Measurements from ENCODE around the gene LGALS3BP.
A peak's percentile ranks its signal among the peaks of the same experiment; 100 is the strongest.
"Not testable (repeated sequence)": the region's sequence is repeated elsewhere in the genome, so short reads cannot be mapped to it uniquely, and the experiment has no call there.

LGALS3BP gene

GRCh38 chr17:79021929-79022328 is 42.2 kb upstream of the LGALS3BP start:
- H3K27me3 Mint-ChIP-seq: peaks cover 34 to 51% of the 10 kb centered on the region in 2 donors
- ATAC-seq (replicated peaks); DNase-seq; H3K4me3 Mint-ChIP-seq; H3K36me3 Mint-ChIP-seq (ENCODE audit: insufficient read depth); H3K27ac Mint-ChIP-seq; H3K9me3 Mint-ChIP-seq: not testable (repeated sequence)
- H3K4me1 Mint-ChIP-seq (ENCODE audit: low read depth in 2 of 2): peaks cover 9 to 12% of the 10 kb centered on the region in 2 donors

GRCh38 chr17:79020631-79021301 is 41.0 kb upstream of the LGALS3BP start:
- peaks cover 3% of the 10 kb centered on the region for H3K36me3 Mint-ChIP-seq (ENCODE audit: insufficient read depth)
- no peak overlapping the region for H3K27ac Mint-ChIP-seq
- peaks cover 9 to 12% of the 10 kb centered on the region in 2 donors for H3K4me1 Mint-ChIP-seq (ENCODE audit: low read depth in 2 of 2)
- peaks cover 32 to 49% of the 10 kb centered on the region in 2 donors for H3K27me3 Mint-ChIP-seq
- no peaks in the 10 kb centered on the region for H3K9me3 Mint-ChIP-seq
- no peak overlapping the region for H3K4me3 Mint-ChIP-seq
- ATAC-seq (replicated peaks) (no peak), DNase-seq (no peak)

GRCh38 chr17:79019632-79020584 is 40.2 kb upstream of the LGALS3BP start:
- Mint-ChIP-seq H3K9me3 (no peaks in the 10 kb centered on the region), H3K4me3 (no peak overlapping the region), H3K36me3 (ENCODE audit: insufficient read depth) (peaks cover 3% of the 10 kb centered on the region), H3K4me1 (ENCODE audit: low read depth in 2 of 2) (peaks cover 9% of the 10 kb centered on the region in 2 donors), H3K27ac (no peak overlapping the region), H3K27me3 (peaks cover 25 to 41% of the 10 kb centered on the region in 2 donors)
- DNase-seq: peak; percentile 33 to 47 (median 35)
- ATAC-seq (replicated peaks): peak; percentile 43

GRCh38 chr17:79019261-79019631 is 39.5 kb upstream of the LGALS3BP start:
- no peak for ATAC-seq (replicated peaks)
- Mint-ChIP-seq H3K9me3 (no peaks in the 10 kb centered on the region), H3K4me3 (no peak overlapping the region), H3K4me1 (ENCODE audit: low read depth in 2 of 2) (peaks cover 3 to 5% of the 10 kb centered on the region in 2 donors), H3K36me3 (ENCODE audit: insufficient read depth) (peaks cover 3% of the 10 kb centered on the region), H3K27me3 (peaks cover 24 to 36% of the 10 kb centered on the region in 2 donors), H3K27ac (no peak overlapping the region)
- no peak for DNase-seq

DNA sequence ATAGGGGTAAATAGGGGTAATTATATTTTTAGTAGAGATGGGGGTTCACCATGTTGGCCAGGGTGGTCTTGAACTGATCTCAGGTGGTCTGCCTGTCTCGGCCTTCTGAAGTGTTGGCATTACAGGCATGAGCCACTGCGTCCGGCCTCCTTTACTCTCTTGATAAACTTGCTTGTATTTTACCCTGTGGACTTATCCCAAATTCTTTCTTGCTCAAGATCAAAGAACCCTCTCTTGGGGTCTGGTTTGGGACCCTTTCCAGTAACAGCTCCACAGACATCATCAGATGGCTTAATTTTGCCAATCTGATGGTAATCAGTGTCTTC is 38.6 kb upstream of the LGALS3BP start:
- H3K27ac Mint-ChIP-seq: no peak overlapping the region
- peaks cover 3% of the 10 kb centered on the region for H3K36me3 Mint-ChIP-seq (ENCODE audit: insufficient read depth)
- peaks cover 0 to 2% of the 10 kb centered on the region in 2 donors for H3K4me1 Mint-ChIP-seq (ENCODE audit: low read depth in 2 of 2)
- DNase-seq (no peak), ATAC-seq (replicated peaks) (no peak)
- peaks cover 25 to 30% of the 10 kb centered on the region in 2 donors for H3K27me3 Mint-ChIP-seq
- no peak overlapping the region for H3K4me3 Mint-ChIP-seq
- no peaks in the 10 kb centered on the region for H3K9me3 Mint-ChIP-seq

- ATAC-seq (replicated peaks) (no peak), DNase-seq (no peak)
- Mint-ChIP-seq H3K4me1 (ENCODE audit: low read depth in 2 of 2) (peaks cover 0 to under 1% of the 10 kb centered on the region in 2 donors), H3K36me3 (ENCODE audit: insufficient read depth) (peaks cover 3% of the 10 kb centered on the region), H3K27ac (no peak overlapping the region), H3K9me3 (no peaks in the 10 kb centered on the region), H3K27me3 (peaks cover 31 to 36% of the 10 kb centered on the region in 2 donors), H3K4me3 (no peak overlapping the region)
These were observed 38.0 kb upstream of the LGALS3BP start for GRCh38 chr17:79017546-79018369.

DNA sequence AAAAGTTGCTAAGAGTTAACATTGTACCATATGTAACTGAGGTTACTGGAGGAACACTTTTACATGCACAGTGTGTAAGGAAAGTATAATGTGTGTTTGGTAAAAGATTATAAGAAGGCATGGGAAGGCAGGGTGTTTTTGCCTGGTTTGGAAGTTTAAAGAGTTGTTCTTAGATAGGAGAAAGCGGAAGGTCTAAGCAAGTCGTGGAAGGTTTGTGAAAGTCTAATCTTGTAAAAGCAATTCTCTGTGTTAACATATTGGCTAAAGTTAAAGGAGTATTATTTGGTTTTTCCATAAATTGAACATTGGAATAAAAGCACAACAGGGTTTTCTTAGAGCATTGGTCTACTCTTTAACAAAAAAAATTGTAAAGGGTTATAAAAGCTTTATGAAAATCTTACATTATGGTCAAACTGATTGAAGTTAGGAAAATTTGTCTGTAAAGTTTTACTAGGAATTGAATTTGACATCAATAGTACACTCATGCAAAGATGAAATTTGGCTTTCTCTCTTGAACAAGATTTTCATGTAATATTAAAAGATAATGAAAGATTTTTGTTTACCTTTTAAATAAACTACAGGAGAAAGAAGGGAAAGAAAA is 34.5 kb upstream of the LGALS3BP start:
- no peak overlapping the region for H3K27ac Mint-ChIP-seq
- no peak overlapping the region for H3K4me3 Mint-ChIP-seq
- DNase-seq (no peak), ATAC-seq (replicated peaks) (no peak)
- H3K36me3 Mint-ChIP-seq (ENCODE audit: insufficient read depth): peaks cover 12% of the 10 kb centered on the region
- H3K27me3 Mint-ChIP-seq: peaks cover 30 to 31% of the 10 kb centered on the region in 2 donors
- H3K9me3 Mint-ChIP-seq: no peaks in the 10 kb centered on the region
- peaks cover 4 to 5% of the 10 kb centered on the region in 2 donors for H3K4me1 Mint-ChIP-seq (ENCODE audit: low read depth in 2 of 2)

DNA sequence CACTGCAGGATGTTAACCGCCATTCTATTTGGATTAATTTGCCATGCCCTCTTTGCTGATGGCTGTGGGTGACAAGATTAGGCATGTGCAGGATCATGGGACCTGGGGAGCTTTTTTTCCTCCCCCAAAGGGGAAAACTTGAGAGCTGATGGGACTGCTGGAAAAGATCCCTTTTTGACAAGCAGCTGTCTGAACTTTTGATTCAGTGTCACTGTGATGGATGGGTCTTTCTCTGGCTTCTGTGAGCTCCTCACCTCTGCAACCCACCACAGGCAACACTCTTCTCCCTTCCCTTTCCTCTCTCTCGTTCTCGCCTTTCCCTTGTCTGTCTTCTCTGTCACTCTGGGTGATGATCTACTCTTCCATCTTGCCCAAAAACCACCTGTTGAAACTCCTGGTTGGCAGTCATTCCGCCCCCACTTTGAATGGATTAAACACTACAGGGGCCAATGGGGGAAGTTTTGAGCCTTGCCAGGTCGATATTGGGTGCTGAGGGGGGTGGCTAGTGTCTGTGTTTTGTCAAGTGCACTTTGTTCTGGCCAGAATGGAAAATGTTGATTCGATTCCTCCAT is 32.9 kb upstream of the LGALS3BP start:
- ATAC-seq (replicated peaks): no peak
- Mint-ChIP-seq H3K27ac (no peak overlapping the region), H3K9me3 (no peaks in the 10 kb centered on the region)

DNA sequence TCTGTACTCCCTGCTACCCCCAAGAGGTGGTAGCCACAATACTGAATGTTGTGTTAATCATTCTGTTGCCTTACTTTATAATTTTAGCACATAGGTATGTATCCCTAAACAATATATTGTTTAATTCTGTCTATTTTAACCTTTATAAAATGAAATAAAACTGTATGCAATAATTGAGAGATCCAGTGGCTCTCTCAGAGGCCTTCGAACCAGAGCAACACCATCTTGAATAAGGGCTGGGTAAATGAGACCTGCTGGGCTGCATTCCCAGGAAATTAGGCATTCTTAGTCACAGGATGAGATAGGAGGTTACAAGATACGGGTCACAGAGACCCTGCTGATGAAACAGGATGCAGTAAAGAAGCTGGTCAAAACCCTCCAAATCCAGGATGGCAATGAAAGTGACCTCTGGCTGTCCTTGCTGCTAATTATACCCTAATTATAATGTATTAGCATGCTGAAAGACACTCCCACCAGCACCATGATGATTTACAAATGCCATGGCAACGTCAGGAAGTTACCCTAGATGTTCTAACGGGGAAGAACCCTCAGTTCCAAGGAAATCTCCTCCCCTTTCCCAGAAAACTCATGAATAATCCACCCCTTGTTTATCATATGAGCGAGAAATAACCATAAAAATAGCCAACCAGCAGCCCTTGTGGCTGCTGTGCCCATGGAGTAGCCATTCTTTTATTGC is 31.9 kb upstream of the LGALS3BP start:
- peak overlapping the region; percentile 89 to 96 for H3K4me3 Mint-ChIP-seq
- no peaks in the 10 kb centered on the region for H3K9me3 Mint-ChIP-seq
- H3K27me3 Mint-ChIP-seq: peaks cover 10 to 13% of the 10 kb centered on the region in 2 donors
- peaks cover 27% of the 10 kb centered on the region for H3K36me3 Mint-ChIP-seq (ENCODE audit: insufficient read depth)
- no peak overlapping the region for H3K27ac Mint-ChIP-seq
- peaks cover 28 to 29% of the 10 kb centered on the region in 2 donors for H3K4me1 Mint-ChIP-seq (ENCODE audit: low read depth in 2 of 2)
- no peak for DNase-seq
- no peak for ATAC-seq (replicated peaks)

More for the DNA sequence above, 32.9 kb upstream of the LGALS3BP start:
- DNase-seq: no peak
- Mint-ChIP-seq H3K4me3 (no peak overlapping the region), H3K36me3 (ENCODE audit: insufficient read depth) (peaks cover 24% of the 10 kb centered on the region), H3K4me1 (ENCODE audit: low read depth in 2 of 2) (peaks cover 18 to 19% of the 10 kb centered on the region in 2 donors), H3K27me3 (peaks cover 18 to 22% of the 10 kb centered on the region in 2 donors)

GRCh38 chr17:79010304-79010646 is 30.6 kb upstream of the LGALS3BP start:
- DNase-seq: no peak
- Mint-ChIP-seq H3K27me3 (peaks cover 8 to 12% of the 10 kb centered on the region in 2 donors), H3K4me1 (ENCODE audit: low read depth in 2 of 2) (peaks cover 36 to 39% of the 10 kb centered on the region in 2 donors), H3K27ac (peak overlapping the region; percentile 98 to 99), H3K4me3 (peak overlapping the region; percentile 89 to 96), H3K36me3 (ENCODE audit: insufficient read depth) (peaks cover 27% of the 10 kb centered on the region), H3K9me3 (no peaks in the 10 kb centered on the region)
- no peak for ATAC-seq (replicated peaks)

- ATAC-seq (replicated peaks): peak; percentile 94
- Mint-ChIP-seq H3K4me3 (peak within 1 kb of the TSS; percentile 89 to 96), H3K36me3 (ENCODE audit: insufficient read depth) (peaks cover 27% of the 10 kb centered on the region), H3K9me3 (no peaks in the 10 kb centered on the region), H3K27me3 (peaks cover 8 to 12% of the 10 kb centered on the region in 2 donors), H3K4me1 (ENCODE audit: low read depth in 2 of 2) (peaks cover 36 to 41% of the 10 kb centered on the region in 2 donors), H3K27ac (peak within 1 kb of the TSS; percentile 98 to 99)
- peak; percentile 75 to 84 (median 80) for DNase-seq
These were observed 29.9 kb upstream of the LGALS3BP start, which contains the start of gene CANT1 for GRCh38 chr17:79009397-79010303. Gene CANT1, minus strand, starts transcription at chr17:79009764. Its CDS starts 12,142 bp downstream, at chr17:78997622.

Data from effector memory CD8-positive, alpha-beta T cell (primary cell).